HepG2 (cell line): ENCODE results near the gene APBA3. TPM values are rescaled to one million over a fixed set of nuclear protein-coding genes. Genes with fewer than 3 reads are reported as not detected.

Experiments
- CEBPG ChIP-seq: IDR thresholded peaks from 2 replicates; pipeline ENCODE4 v1.6.1; 2016
- ELF1 ChIP-seq: sonication (generic); formaldehyde crosslinking; IDR thresholded peaks from 2 replicates; pipeline ENCODE4 v1.4.0; 2020; ENCODE audit warnings: missing genetic modification reagents
- ZBTB20 ChIP-seq: sonication (generic); formaldehyde crosslinking; IDR thresholded peaks from 2 replicates; pipeline ENCODE4 v1.8.1; 2023; ENCODE audit warnings: missing genetic modification reagents, low read depth, mild to moderate bottlenecking, borderline replicate concordance
- ZFP1 ChIP-seq: IDR thresholded peaks from 2 replicates; pipeline ENCODE4 v1.6.1; 2016
- ZHX2 ChIP-seq, 2 experiments: sonication (generic) in 1 of 2; formaldehyde crosslinking in 1 of 2; IDR thresholded peaks; 2 replicates each; pipeline versions ENCODE4 v1.6.1 to v1.9.0; 2014 to 2022; ENCODE audit warnings: antibody characterized with exemption in 1 of 2, borderline replicate concordance in 1 of 2, inconsistent platforms in 1 of 2, low read depth in 1 of 2, missing genetic modification reagents in 1 of 2
- ZMYM3 ChIP-seq: sonication (generic); formaldehyde crosslinking; IDR thresholded peaks from 2 replicates; pipeline ENCODE4 v1.5.1; 2020; ENCODE audit warnings: mild to moderate bottlenecking, missing genetic modification reagents
- polyA plus RNA-seq, 8 experiments: library from polyadenylated mRNA; depleted of rRNA in 3 of 8; stranded (reverse) in 7 of 8; unstranded in 1 of 8; fragments of >200 nt; fragmentation: Illumina TruSeq in 4 of 8; extraction: Trizol in 4 of 8; gene quantifications; 2 replicates each; pipeline versions ENCODE4 v1.2.1 to v1.2.3, GENCODE V29; 2011 to 2016; ENCODE audit warnings: low read depth in 4 of 8, missing spikeins in 1 of 8, mixed read lengths in 1 of 8; ENCODE audit not compliant: insufficient read depth in 1 of 8
- total RNA-seq, 5 experiments: library from RNA; depleted of rRNA; stranded (reverse); fragments of >200 nt; fragmentation: Illumina TruSeq; extraction: Trizol; gene quantifications; 2 replicates each; pipeline ENCODE4 v1.2.3, GENCODE V29; 2016; ENCODE audit warnings: low read depth in 1 of 5
- TF ChIP-seq, protein P1 (sequence below): sonication (generic); formaldehyde crosslinking; IDR thresholded peaks from 2 replicates; pipeline ENCODE4 v1.8.0; 2022; ENCODE audit warnings: mild to moderate bottlenecking, missing genetic modification reagents; ENCODE audit not compliant: insufficient replicate concordance
- TF ChIP-seq, protein P2 (sequence below): sonication (generic); formaldehyde crosslinking; IDR thresholded peaks from 2 replicates; pipeline ENCODE4 v1.5.0; 2020; ENCODE audit warnings: mild to moderate bottlenecking, missing genetic modification reagents, borderline replicate concordance
- TF ChIP-seq, protein P3 (sequence below): sonication (generic); formaldehyde crosslinking; IDR thresholded peaks from 2 replicates; pipeline ENCODE4 v1.4.0; 2020; ENCODE audit warnings: missing genetic modification reagents
- TF ChIP-seq, protein P4 (sequence below): sonication (generic); formaldehyde crosslinking; IDR thresholded peaks from 2 replicates; pipeline ENCODE4 v1.8.1; 2023; ENCODE audit warnings: mild to moderate bottlenecking, missing genetic modification reagents

Gene APBA3
- total and polyA plus RNA-seq, 2 of the 13 experiments (the other 11 are each of a cell fraction or from before 2014, with no cell fraction given): 14.2 to 14.3 TPM

DNA sequence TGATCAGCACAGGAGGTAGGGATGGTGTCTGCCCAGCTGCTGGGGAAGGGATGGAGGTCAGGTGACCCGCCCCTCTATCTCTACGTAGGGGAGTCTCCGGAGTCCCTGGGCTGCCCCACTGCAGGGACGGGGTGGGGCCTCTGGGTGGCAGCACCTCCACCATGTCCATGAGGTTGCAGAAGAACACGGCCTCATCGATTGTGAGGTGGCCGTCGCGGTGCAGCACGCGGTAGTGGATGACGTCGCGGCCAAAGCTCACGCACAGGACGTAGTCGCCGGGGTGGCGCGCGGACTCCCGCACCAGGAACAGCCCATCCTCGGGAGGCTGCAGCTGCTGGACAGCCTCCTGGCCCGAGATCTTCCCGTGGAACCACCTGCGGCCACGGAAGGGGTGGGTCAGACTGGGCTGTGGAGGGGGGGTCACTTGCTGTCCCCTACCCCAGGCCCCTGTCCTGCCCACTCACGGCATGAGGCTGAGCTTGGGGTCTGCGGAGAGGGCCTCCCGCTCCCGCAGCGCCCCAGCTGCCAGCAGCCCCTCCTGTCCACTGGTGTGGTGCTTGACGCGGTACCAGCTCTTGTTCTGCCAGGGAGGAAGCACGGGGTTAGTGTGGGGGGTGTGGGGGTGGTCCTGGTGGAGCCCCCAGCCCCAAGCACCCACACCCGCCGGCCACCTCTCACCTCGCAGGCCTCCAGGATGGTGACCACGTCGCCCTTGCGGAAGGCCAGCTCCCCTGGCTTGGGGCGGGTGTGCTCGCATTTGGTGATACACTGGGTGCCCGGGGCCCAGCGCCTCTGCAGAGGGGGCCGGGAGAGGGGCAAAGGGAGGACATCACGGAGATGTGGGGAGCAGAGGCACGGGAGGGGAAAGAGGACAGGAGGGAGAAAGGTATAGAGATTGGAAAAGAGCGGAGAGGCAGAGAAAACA, 22.4 kb upstream of the APBA3 start (continued):
- TF ChIP-seq ZHX2 (IDR thresholded peaks at IDR 0.05; ENCODE audit: low read depth): peak; percentile 43; the same call in 1 of the 2 replicates
- no peak for TF ChIP-seq ZHX2 (CRISPR knock-in tag; IDR thresholded peaks at IDR 0.05; ENCODE audit: borderline replicate concordance)
- TF ChIP-seq, protein P1, sequence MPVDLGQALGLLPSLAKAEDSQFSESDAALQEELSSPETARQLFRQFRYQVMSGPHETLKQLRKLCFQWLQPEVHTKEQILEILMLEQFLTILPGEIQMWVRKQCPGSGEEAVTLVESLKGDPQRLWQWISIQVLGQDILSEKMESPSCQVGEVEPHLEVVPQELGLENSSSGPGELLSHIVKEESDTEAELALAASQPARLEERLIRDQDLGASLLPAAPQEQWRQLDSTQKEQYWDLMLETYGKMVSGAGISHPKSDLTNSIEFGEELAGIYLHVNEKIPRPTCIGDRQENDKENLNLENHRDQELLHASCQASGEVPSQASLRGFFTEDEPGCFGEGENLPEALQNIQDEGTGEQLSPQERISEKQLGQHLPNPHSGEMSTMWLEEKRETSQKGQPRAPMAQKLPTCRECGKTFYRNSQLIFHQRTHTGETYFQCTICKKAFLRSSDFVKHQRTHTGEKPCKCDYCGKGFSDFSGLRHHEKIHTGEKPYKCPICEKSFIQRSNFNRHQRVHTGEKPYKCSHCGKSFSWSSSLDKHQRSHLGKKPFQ (CRISPR knock-in tag): no peak
- TF ChIP-seq, protein P2, sequence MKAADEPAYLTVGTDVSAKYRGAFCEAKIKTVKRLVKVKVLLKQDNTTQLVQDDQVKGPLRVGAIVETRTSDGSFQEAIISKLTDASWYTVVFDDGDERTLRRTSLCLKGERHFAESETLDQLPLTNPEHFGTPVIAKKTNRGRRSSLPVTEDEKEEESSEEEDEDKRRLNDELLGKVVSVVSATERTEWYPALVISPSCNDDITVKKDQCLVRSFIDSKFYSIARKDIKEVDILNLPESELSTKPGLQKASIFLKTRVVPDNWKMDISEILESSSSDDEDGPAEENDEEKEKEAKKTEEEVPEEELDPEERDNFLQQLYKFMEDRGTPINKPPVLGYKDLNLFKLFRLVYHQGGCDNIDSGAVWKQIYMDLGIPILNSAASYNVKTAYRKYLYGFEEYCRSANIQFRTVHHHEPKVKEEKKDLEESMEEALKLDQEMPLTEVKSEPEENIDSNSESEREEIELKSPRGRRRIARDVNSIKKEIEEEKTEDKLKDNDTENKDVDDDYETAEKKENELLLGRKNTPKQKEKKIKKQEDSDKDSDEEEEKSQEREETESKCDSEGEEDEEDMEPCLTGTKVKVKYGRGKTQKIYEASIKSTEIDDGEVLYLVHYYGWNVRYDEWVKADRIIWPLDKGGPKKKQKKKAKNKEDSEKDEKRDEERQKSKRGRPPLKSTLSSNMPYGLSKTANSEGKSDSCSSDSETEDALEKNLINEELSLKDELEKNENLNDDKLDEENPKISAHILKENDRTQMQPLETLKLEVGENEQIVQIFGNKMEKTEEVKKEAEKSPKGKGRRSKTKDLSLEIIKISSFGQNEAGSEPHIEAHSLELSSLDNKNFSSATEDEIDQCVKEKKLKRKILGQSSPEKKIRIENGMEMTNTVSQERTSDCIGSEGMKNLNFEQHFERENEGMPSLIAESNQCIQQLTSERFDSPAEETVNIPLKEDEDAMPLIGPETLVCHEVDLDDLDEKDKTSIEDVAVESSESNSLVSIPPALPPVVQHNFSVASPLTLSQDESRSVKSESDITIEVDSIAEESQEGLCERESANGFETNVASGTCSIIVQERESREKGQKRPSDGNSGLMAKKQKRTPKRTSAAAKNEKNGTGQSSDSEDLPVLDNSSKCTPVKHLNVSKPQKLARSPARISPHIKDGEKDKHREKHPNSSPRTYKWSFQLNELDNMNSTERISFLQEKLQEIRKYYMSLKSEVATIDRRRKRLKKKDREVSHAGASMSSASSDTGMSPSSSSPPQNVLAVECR (CRISPR knock-in tag): no peak
- 0 out of 2 replicates have a peak, but pooled peaks have one; percentile 16 for TF ChIP-seq ZMYM3 (CRISPR knock-in tag)
- no peak for TF ChIP-seq ZFP1 (CRISPR knock-in tag)
- TF ChIP-seq, protein P3, sequence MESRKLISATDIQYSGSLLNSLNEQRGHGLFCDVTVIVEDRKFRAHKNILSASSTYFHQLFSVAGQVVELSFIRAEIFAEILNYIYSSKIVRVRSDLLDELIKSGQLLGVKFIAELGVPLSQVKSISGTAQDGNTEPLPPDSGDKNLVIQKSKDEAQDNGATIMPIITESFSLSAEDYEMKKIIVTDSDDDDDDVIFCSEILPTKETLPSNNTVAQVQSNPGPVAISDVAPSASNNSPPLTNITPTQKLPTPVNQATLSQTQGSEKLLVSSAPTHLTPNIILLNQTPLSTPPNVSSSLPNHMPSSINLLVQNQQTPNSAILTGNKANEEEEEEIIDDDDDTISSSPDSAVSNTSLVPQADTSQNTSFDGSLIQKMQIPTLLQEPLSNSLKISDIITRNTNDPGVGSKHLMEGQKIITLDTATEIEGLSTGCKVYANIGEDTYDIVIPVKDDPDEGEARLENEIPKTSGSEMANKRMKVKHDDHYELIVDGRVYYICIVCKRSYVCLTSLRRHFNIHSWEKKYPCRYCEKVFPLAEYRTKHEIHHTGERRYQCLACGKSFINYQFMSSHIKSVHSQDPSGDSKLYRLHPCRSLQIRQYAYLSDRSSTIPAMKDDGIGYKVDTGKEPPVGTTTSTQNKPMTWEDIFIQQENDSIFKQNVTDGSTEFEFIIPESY (CRISPR knock-in tag): peak; percentile 72; the same call in 1 of the 2 replicates
- TF ChIP-seq CEBPG: peak; percentile 16; the same call in 1 of the 2 replicates
- no peak for TF ChIP-seq ELF1 (CRISPR knock-in tag)
- TF ChIP-seq, protein P4, sequence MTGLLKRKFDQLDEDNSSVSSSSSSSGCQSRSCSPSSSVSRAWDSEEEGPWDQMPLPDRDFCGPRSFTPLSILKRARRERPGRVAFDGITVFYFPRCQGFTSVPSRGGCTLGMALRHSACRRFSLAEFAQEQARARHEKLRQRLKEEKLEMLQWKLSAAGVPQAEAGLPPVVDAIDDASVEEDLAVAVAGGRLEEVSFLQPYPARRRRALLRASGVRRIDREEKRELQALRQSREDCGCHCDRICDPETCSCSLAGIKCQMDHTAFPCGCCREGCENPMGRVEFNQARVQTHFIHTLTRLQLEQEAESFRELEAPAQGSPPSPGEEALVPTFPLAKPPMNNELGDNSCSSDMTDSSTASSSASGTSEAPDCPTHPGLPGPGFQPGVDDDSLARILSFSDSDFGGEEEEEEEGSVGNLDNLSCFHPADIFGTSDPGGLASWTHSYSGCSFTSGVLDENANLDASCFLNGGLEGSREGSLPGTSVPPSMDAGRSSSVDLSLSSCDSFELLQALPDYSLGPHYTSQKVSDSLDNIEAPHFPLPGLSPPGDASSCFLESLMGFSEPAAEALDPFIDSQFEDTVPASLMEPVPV: 0 out of 2 replicates have a peak, but pooled peaks have one; percentile 34
- peak; percentile 42; the same call in 1 of the 2 replicates for TF ChIP-seq ZBTB20 (CRISPR knock-in tag)
